ENCODE measurements around the gene STRAP. TPM values are rescaled to one million over a fixed set of nuclear protein-coding genes. Genes with fewer than 3 reads are reported as not detected.

STRAP gene
- total RNA-seq, 2 donors from 2014 or later = 188 to 362 TPM

DNA sequence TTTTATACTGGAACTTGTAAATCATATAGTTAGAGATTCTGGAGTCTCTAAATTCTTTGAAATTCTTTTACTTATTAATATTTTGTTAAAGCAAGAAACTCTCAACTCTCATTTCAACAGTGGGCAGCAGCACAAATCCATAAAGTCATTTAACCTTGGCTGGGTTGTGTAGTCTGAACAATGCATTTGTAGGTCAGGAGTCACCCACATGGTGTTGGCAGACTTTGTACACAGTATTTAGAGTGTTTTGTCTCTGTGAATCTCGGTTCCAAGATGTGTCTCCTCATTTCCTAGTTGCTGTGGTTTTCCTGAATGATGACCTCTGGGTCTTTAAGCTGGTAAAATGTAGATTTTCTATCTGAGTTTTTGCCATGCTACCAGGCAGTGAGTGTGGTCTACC lies 20.8 kb upstream of the STRAP start:
- Mint-ChIP-seq H3K4me1 (peaks cover 14% of the 10 kb centered on the region), H3K9me3 (no peaks in the 10 kb centered on the region), H3K36me3 (ENCODE audit: low read depth) (no peaks in the 10 kb centered on the region), H3K27ac (no peak overlapping the region), H3K4me3 (no peak overlapping the region), H3K27me3 (ENCODE audit: insufficient read depth) (no peaks in the 10 kb centered on the region)
- DNase-seq = no peak
- H3K36me3 ChIP-seq (ENCODE audit: control insufficient read depth, insufficient read depth, low read length) = no peaks in the 10 kb centered on the region
- H3K27ac ChIP-seq (ENCODE audit: low read depth, low read length) = no peak overlapping the region
- WGBS, 2 experiments (ENCODE audit: insufficient coverage in 1 of 2, insufficient read length in 1 of 2) = 87 to 100% methylated on average over 1 of the region's 1 CpG
- H3K27me3 ChIP-seq (ENCODE audit: control insufficient read depth, insufficient read depth, low read length, poor library complexity, severe bottlenecking) = no peaks in the 10 kb centered on the region
- H3K9ac ChIP-seq (ENCODE audit: extremely low read depth, low read length, poor library complexity, severe bottlenecking) = no peak overlapping the region
- no peaks in the 10 kb centered on the region for H3K9me3 ChIP-seq (ENCODE audit: control insufficient read depth, low read length)
- H3K4me1 ChIP-seq (ENCODE audit: control insufficient read depth, insufficient read depth, low read length) = no peaks in the 10 kb centered on the region
- TF ChIP-seq, protein P1, sequence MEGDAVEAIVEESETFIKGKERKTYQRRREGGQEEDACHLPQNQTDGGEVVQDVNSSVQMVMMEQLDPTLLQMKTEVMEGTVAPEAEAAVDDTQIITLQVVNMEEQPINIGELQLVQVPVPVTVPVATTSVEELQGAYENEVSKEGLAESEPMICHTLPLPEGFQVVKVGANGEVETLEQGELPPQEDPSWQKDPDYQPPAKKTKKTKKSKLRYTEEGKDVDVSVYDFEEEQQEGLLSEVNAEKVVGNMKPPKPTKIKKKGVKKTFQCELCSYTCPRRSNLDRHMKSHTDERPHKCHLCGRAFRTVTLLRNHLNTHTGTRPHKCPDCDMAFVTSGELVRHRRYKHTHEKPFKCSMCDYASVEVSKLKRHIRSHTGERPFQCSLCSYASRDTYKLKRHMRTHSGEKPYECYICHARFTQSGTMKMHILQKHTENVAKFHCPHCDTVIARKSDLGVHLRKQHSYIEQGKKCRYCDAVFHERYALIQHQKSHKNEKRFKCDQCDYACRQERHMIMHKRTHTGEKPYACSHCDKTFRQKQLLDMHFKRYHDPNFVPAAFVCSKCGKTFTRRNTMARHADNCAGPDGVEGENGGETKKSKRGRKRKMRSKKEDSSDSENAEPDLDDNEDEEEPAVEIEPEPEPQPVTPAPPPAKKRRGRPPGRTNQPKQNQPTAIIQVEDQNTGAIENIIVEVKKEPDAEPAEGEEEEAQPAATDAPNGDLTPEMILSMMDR (conservative IDR thresholded peaks at IDR 0.05) = no peak
- H3K4me3 ChIP-seq (ENCODE audit: low read length) = no peak overlapping the region

DNA sequence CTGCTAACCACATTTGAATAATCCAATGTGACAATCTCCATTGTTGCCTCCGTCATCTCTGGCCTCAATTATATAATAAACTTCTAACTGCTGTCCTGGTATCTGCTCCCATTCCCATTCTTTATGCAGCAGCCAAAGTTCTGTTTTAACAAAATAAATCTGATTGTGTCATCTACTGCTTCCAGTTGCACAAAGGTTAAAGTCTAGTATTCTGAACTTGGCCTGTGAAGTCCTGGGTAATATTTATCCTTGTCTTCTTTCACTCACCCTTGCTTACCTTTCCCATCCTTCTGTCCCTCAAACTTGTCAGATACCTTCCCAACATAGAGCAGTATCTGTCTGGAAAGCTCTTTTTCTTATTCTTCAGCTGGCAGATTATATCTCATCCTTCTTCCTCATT lies 19.3 kb upstream of the STRAP start:
- Mint-ChIP-seq H3K4me3 (no peak overlapping the region), H3K36me3 (ENCODE audit: low read depth) (no peaks in the 10 kb centered on the region), H3K4me1 (peaks cover 16% of the 10 kb centered on the region), H3K27me3 (ENCODE audit: insufficient read depth) (no peaks in the 10 kb centered on the region), H3K9me3 (no peaks in the 10 kb centered on the region), H3K27ac (no peak overlapping the region)
- 91 to 100% methylated on average over 1 of the region's 1 CpG for WGBS, 2 experiments (ENCODE audit: insufficient coverage in 1 of 2, insufficient read length in 1 of 2)
- no peak overlapping the region for H3K9ac ChIP-seq (ENCODE audit: extremely low read depth, low read length, poor library complexity, severe bottlenecking)
- H3K9me3 ChIP-seq (ENCODE audit: control insufficient read depth, low read length) = no peaks in the 10 kb centered on the region
- H3K27ac ChIP-seq (ENCODE audit: low read depth, low read length) = no peak overlapping the region
- no peak overlapping the region for H3K4me3 ChIP-seq (ENCODE audit: low read length)
- H3K4me1 ChIP-seq (ENCODE audit: control insufficient read depth, insufficient read depth, low read length) = no peaks in the 10 kb centered on the region
- TF ChIP-seq, protein P1 (conservative IDR thresholded peaks at IDR 0.05) = no peak
- no peak for DNase-seq
- H3K36me3 ChIP-seq (ENCODE audit: control insufficient read depth, insufficient read depth, low read length) = no peaks in the 10 kb centered on the region
- no peaks in the 10 kb centered on the region for H3K27me3 ChIP-seq (ENCODE audit: control insufficient read depth, insufficient read depth, low read length, poor library complexity, severe bottlenecking)

DNA sequence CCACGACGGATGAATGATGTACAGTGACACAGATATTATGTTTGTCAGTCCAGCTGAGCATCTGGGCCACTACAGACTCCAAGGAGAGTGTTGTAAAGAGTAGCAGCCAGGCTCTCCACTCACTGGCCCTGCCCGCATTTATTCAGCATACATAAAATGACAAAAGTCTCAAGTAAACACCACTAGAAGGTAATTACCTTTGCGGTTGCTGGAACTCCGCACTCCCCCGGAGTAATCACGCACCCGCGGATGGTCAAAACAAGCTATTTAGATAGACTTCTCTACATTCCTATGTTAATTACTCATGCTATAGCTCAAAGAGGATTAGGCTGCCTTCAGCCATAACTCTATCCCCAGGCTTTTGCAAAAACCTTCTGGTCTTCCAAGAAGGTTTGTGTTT lies 18.8 kb upstream of the STRAP start:
- DNase-seq = peak; percentile 79
- no peaks in the 10 kb centered on the region for H3K27me3 ChIP-seq (ENCODE audit: control insufficient read depth, insufficient read depth, low read length, poor library complexity, severe bottlenecking)
- WGBS, 2 experiments (ENCODE audit: insufficient coverage in 1 of 2, insufficient read length in 1 of 2) = 71 to 79% methylated on average over 9 of the region's 9 CpGs
- H3K36me3 ChIP-seq (ENCODE audit: control insufficient read depth, insufficient read depth, low read length) = no peaks in the 10 kb centered on the region
- no peaks in the 10 kb centered on the region for H3K9me3 Mint-ChIP-seq
- no peak overlapping the region for H3K27ac ChIP-seq (ENCODE audit: low read depth, low read length)
- no peaks in the 10 kb centered on the region for H3K27me3 Mint-ChIP-seq (ENCODE audit: insufficient read depth)
- H3K27ac Mint-ChIP-seq = no peak overlapping the region
- H3K4me1 Mint-ChIP-seq = peaks cover 16% of the 10 kb centered on the region
- H3K4me1 ChIP-seq (ENCODE audit: control insufficient read depth, insufficient read depth, low read length) = no peaks in the 10 kb centered on the region
- H3K9ac ChIP-seq (ENCODE audit: extremely low read depth, low read length, poor library complexity, severe bottlenecking) = no peak overlapping the region
- H3K36me3 Mint-ChIP-seq (ENCODE audit: low read depth) = no peaks in the 10 kb centered on the region
- H3K9me3 ChIP-seq (ENCODE audit: control insufficient read depth, low read length) = no peaks in the 10 kb centered on the region
- H3K4me3 Mint-ChIP-seq = no peak overlapping the region
- TF ChIP-seq, protein P1 (conservative IDR thresholded peaks at IDR 0.05) = no peak
- no peak overlapping the region for H3K4me3 ChIP-seq (ENCODE audit: low read length)
